Activated T-helper 1 cell treated with anti-CD3 and anti-CD28 coated beads, Interleukin-2, amount 50 U/mL, for 16 hours (primary cell): ENCODE results near the gene ARMC8.
"Not testable (repeated sequence)": the region's sequence is repeated elsewhere in the genome, so short reads cannot be mapped to it uniquely, and the experiment has no call there.

Experiments
- DNase-seq, 2 donors: peaks; one replicate each; pipeline ENCODE4 v3.0.0-alpha.2; 2020; ENCODE audit warnings: low read depth in 1 of 2, low spot score in 1 of 2

The ARMC8 gene

GRCh38 chr3:138187296-138188012 is at the start of gene ARMC8:
Gene ARMC8 (plus strand): TSS chr3:138187301. CDS start chr3:138187555, 254 bp downstream.
- peak; percentile 7 to 26 for DNase-seq

GRCh38 chr3:138137861-138138260 is 49.2 kb upstream of the ARMC8 start:
- DNase-seq = no peak

GRCh38 chr3:138139691-138140090 is 47.4 kb upstream of the ARMC8 start:
- DNase-seq = no peak

GRCh38 chr3:138140940-138141339 is 46.2 kb upstream of the ARMC8 start:
- DNase-seq = no peak

GRCh38 chr3:138142181-138142580 is 44.9 kb upstream of the ARMC8 start:
- not testable (repeated sequence) for DNase-seq

GRCh38 chr3:138148503-138148902 is 38.6 kb upstream of the ARMC8 start:
- no peak for DNase-seq

- DNase-seq = no peak
These were observed 32.6 kb upstream of the ARMC8 start for GRCh38 chr3:138154534-138154933.

GRCh38 chr3:138157743-138158142 is 29.4 kb upstream of the ARMC8 start:
- no peak for DNase-seq

GRCh38 chr3:138165061-138165460 is 22.0 kb upstream of the ARMC8 start:
- no peak for DNase-seq

- DNase-seq = no peak
These were observed 14.5 kb upstream of the ARMC8 start for GRCh38 chr3:138172625-138173024.

- DNase-seq = no peak
These were observed 13.2 kb upstream of the ARMC8 start for GRCh38 chr3:138173769-138174420.

GRCh38 chr3:138174421-138175131 is 12.5 kb upstream of the ARMC8 start, which contains the start of gene DBR1:
Gene DBR1 (minus strand): TSS chr3:138174921. CDS start chr3:138174795, 126 bp downstream.
- peak; percentile 38 to 48 for DNase-seq

GRCh38 chr3:138180375-138181029 is 6.6 kb upstream of the ARMC8 start:
- DNase-seq = no peak

- no peak for DNase-seq
These were observed 2.1 kb upstream of the ARMC8 start for GRCh38 chr3:138184994-138185393.

- no peak for DNase-seq
These were observed 880 bp upstream of the ARMC8 start for GRCh38 chr3:138186221-138186620.

GRCh38 chr3:138186803-138187295 is 252 bp upstream of the ARMC8 start:
- peak; percentile 75 to 82 for DNase-seq

- DNase-seq = no peak
These were observed 1.1 kb downstream of the ARMC8 start for GRCh38 chr3:138188013-138188730.

- DNase-seq = no peak
These were observed 8.4 kb downstream of the ARMC8 start for GRCh38 chr3:138195481-138195880.

- DNase-seq = no peak
These were observed 8.9 kb downstream of the ARMC8 start for GRCh38 chr3:138196023-138196422.

GRCh38 chr3:138197058-138197457 is 10.0 kb downstream of the ARMC8 start:
- DNase-seq = no peak

- no peak for DNase-seq
These were observed 10.4 kb downstream of the ARMC8 start for GRCh38 chr3:138197524-138197923.
